GM19099 (cell line): ENCODE results near the gene MAEA.

ENCODE experiments used
- POLR2A ChIP-seq: IDR thresholded peaks from 3 replicates; pipeline ENCODE4 v1.6.1; 2011; ENCODE audit warnings: low read depth; ENCODE audit not compliant: insufficient read length; ENCODE audit errors: extremely low read depth

Gene MAEA

GRCh38 chr4:1315836-1316536 is 26.3 kb downstream of the MAEA start:
- no peak for TF ChIP-seq POLR2A

- TF ChIP-seq POLR2A, result no peak
Observed at GRCh38 chr4:1316537-1317168, 27.0 kb downstream of the MAEA start.

GRCh38 chr4:1317177-1318045 is 27.7 kb downstream of the MAEA start:
- TF ChIP-seq POLR2A, result no peak

GRCh38 chr4:1318046-1318375 is 28.3 kb downstream of the MAEA start:
- TF ChIP-seq POLR2A, result no peak

GRCh38 chr4:1318488-1319213 is 29.0 kb downstream of the MAEA start:
- TF ChIP-seq POLR2A, result no peak

- TF ChIP-seq POLR2A, result no peak
Observed at GRCh38 chr4:1321486-1321885, 31.8 kb downstream of the MAEA start.

GRCh38 chr4:1321946-1322650 is 32.4 kb downstream of the MAEA start:
- no peak for TF ChIP-seq POLR2A

GRCh38 chr4:1323280-1323634 is 33.6 kb downstream of the MAEA start:
- no peak for TF ChIP-seq POLR2A

GRCh38 chr4:1323635-1324442 is 34.1 kb downstream of the MAEA start:
- TF ChIP-seq POLR2A, result no peak

GRCh38 chr4:1325176-1325480 is 35.4 kb downstream of the MAEA start:
- TF ChIP-seq POLR2A, result no peak

GRCh38 chr4:1325681-1326635 is 36.3 kb downstream of the MAEA start:
- no peak for TF ChIP-seq POLR2A

- TF ChIP-seq POLR2A, result no peak
Observed at GRCh38 chr4:1326751-1327525, 37.2 kb downstream of the MAEA start.
